H9 (cell line): ENCODE results near the gene STIM2. TPM values are rescaled to one million over a fixed set of nuclear protein-coding genes. Genes with fewer than 3 reads are reported as not detected.

Experiments
- DNase-seq: peaks from one replicate; pipeline ENCODE4 v3.0.0-alpha.2; 2017
- H2AFZ ChIP-seq: one replicate; pipeline ENCODE4 v1.6.1; 2013; ENCODE audit warnings: mild to moderate bottlenecking, low read length, control low read depth, moderate library complexity
- H2AK5ac ChIP-seq: 2 replicates; pipeline ENCODE4 v1.6.1; 2013; ENCODE audit warnings: low read length, control low read depth, mixed read lengths; ENCODE audit not compliant: insufficient read length
- H2BK120ac ChIP-seq: one replicate; pipeline ENCODE4 v1.6.1; 2013; ENCODE audit warnings: low read depth, mild to moderate bottlenecking, low read length, control low read depth, inconsistent platforms; ENCODE audit not compliant: poor library complexity, severe bottlenecking
- H2BK12ac ChIP-seq: 2 replicates; pipeline ENCODE4 v1.6.1; 2013; ENCODE audit warnings: low read length, control low read depth, mixed read lengths, low read depth; ENCODE audit not compliant: insufficient read length
- H2BK15ac ChIP-seq: 2 replicates; pipeline ENCODE4 v1.6.1; 2013; ENCODE audit warnings: low read depth, low read length, control low read depth
- H2BK20ac ChIP-seq: one replicate; pipeline ENCODE4 v1.6.1; 2013; ENCODE audit warnings: low read depth, mild to moderate bottlenecking, low read length, control low read depth, inconsistent platforms; ENCODE audit not compliant: poor library complexity, severe bottlenecking
- H2BK5ac ChIP-seq: 2 replicates; pipeline ENCODE4 v1.6.1; 2013; ENCODE audit warnings: low read length, control low read depth, mixed read lengths; ENCODE audit not compliant: insufficient read length
- H3K14ac ChIP-seq: 2 replicates; pipeline ENCODE4 v1.6.1; 2013; ENCODE audit warnings: low read length, control low read depth; ENCODE audit not compliant: insufficient read depth
- H3K18ac ChIP-seq: 2 replicates; pipeline ENCODE4 v1.6.1; 2013; ENCODE audit warnings: low read depth, mild to moderate bottlenecking, mixed read lengths, low read length, control low read depth; ENCODE audit not compliant: insufficient read length
- H3K23ac ChIP-seq: 2 replicates; pipeline ENCODE4 v1.6.1; 2013; ENCODE audit warnings: low read length, control low read depth, mixed read lengths, low read depth; ENCODE audit not compliant: insufficient read length
- H3K23me2 ChIP-seq: 2 replicates; pipeline ENCODE4 v1.6.1; 2013; ENCODE audit warnings: low read depth, mild to moderate bottlenecking, mixed read lengths, low read length, control low read depth; ENCODE audit not compliant: insufficient read length, poor library complexity, severe bottlenecking
- H3K27ac ChIP-seq: 2 replicates; pipeline ENCODE4 v1.5.1; 2013; ENCODE audit warnings: low read length, control low read depth, mixed read lengths, low read depth; ENCODE audit not compliant: insufficient read length
- H3K27me3 ChIP-seq: 2 replicates; pipeline ENCODE4 v1.6.1; 2013; ENCODE audit warnings: low read length, control low read depth, inconsistent platforms; ENCODE audit not compliant: insufficient read depth
- H3K4ac ChIP-seq: 2 replicates; pipeline ENCODE4 v1.6.1; 2013; ENCODE audit warnings: low read depth, mild to moderate bottlenecking, control low read depth, inconsistent platforms, low read length, moderate library complexity
- H3K4me1 ChIP-seq: 2 replicates; pipeline ENCODE4 v1.6.1; 2013; ENCODE audit warnings: low read length, control low read depth, inconsistent platforms; ENCODE audit not compliant: insufficient read depth
- H3K4me2 ChIP-seq: 2 replicates; pipeline ENCODE4 v1.6.1; 2013; ENCODE audit warnings: low read length, control low read depth, mixed read lengths; ENCODE audit not compliant: insufficient read length, insufficient read depth
- H3K56ac ChIP-seq: 2 replicates; pipeline ENCODE4 v1.6.1; 2013; ENCODE audit warnings: low read depth, mild to moderate bottlenecking, mixed read lengths, low read length, control low read depth; ENCODE audit not compliant: insufficient read length
- H3K79me1 ChIP-seq: 2 replicates; pipeline ENCODE4 v1.6.1; 2013; ENCODE audit warnings: low read depth, mild to moderate bottlenecking, moderate library complexity, low read length, control low read depth, inconsistent platforms; ENCODE audit not compliant: insufficient read depth, poor library complexity, severe bottlenecking
- H3K79me2 ChIP-seq: 2 replicates; pipeline ENCODE4 v1.6.1; 2013; ENCODE audit warnings: low read length, control low read depth, inconsistent platforms; ENCODE audit not compliant: insufficient read depth
- H3K9ac ChIP-seq: 2 replicates; pipeline ENCODE4 v1.6.1; 2013; ENCODE audit warnings: low read length, control low read depth, mixed read lengths; ENCODE audit not compliant: insufficient read length; ENCODE audit errors: extremely low read depth
- H3K9me3 ChIP-seq: one replicate; pipeline ENCODE4 v1.6.1; 2013; ENCODE audit warnings: low read depth, low read length, inconsistent platforms; ENCODE audit not compliant: control insufficient read depth
- H3T11ph ChIP-seq: one replicate; pipeline ENCODE4 v1.6.1; 2013; ENCODE audit warnings: mild to moderate bottlenecking, low read length, control low read depth, inconsistent platforms
- H4K20me1 ChIP-seq: one replicate; pipeline ENCODE4 v1.6.1; 2013; ENCODE audit not compliant: control insufficient read depth, insufficient read length, insufficient read depth
- H4K5ac ChIP-seq: 2 replicates; pipeline ENCODE4 v1.6.1; 2013; ENCODE audit warnings: low read depth, mild to moderate bottlenecking, mixed read lengths, low read length, control low read depth; ENCODE audit not compliant: insufficient read length
- H4K8ac ChIP-seq: replicated peaks from 2 replicates; pipeline ENCODE4 v1.6.1; 2013; ENCODE audit warnings: low read length, control low read depth, mixed read lengths, low read depth; ENCODE audit not compliant: insufficient read length
- H4K91ac ChIP-seq: 2 replicates; pipeline ENCODE4 v1.6.1; 2013; ENCODE audit warnings: low read depth, mild to moderate bottlenecking, moderate library complexity, mixed read lengths, low read length, control low read depth; ENCODE audit not compliant: insufficient read length
- H3K27ac Mint-ChIP-seq, 3 experiments: 2 replicates in 2 of 3; 3 replicates in 1 of 3; pipeline ENCODE4 v1.8.0; 2020 to 2021; ENCODE audit warnings: mixed read lengths in 3 of 3, mild to moderate bottlenecking in 1 of 3, moderate library complexity in 1 of 3
- H3K27me3 Mint-ChIP-seq: 2 replicates; pipeline ENCODE4 v1.8.0; 2021; ENCODE audit warnings: low read depth, mild to moderate bottlenecking, moderate library complexity, mixed read lengths
- H3K36me3 Mint-ChIP-seq, 3 experiments: 2 replicates in 2 of 3; 3 replicates in 1 of 3; pipeline ENCODE4 v1.8.0; 2020 to 2021; ENCODE audit warnings: low read depth in 3 of 3, mixed read lengths in 3 of 3; ENCODE audit not compliant: insufficient read depth in 1 of 3
- H3K4me1 Mint-ChIP-seq, 2 experiments: 2 replicates each; pipeline ENCODE4 v1.8.0; 2020; ENCODE audit warnings: mixed read lengths in 2 of 2
- H3K4me3 Mint-ChIP-seq, 2 experiments: 2 replicates in 1 of 2; 3 replicates in 1 of 2; pipeline ENCODE4 v1.8.0; 2020 to 2021; ENCODE audit warnings: mild to moderate bottlenecking in 2 of 2, mixed read lengths in 2 of 2, moderate library complexity in 1 of 2
- H3K9me3 Mint-ChIP-seq, 2 experiments: 2 replicates in 1 of 2; 3 replicates in 1 of 2; pipeline ENCODE4 v1.8.0; 2020; ENCODE audit warnings: mild to moderate bottlenecking in 2 of 2, mixed read lengths in 2 of 2, moderate library complexity in 1 of 2
- WGBS: extraction: QIAGEN DNeasy Blood & Tissue Kit; methylation state at CpG from one replicate; pipeline ENCODE4 v1.1.7; 2013; ENCODE audit warnings: missing lambda C conversion rate, low lambda C conversion rate, mixed read lengths; ENCODE audit not compliant: insufficient read length; ENCODE audit errors: extremely low coverage; 5-methylcytosine and 5-hydroxymethylcytosine counted together
- total RNA-seq: library from RNA; stranded (reverse); gene quantifications from 2 replicates; pipeline ENCODE4 v1.2.1, GENCODE V29; 2021
- TF ChIP-seq, protein P1 (sequence below): fragments of 200-600 bp; sonication (generic); conservative IDR thresholded peaks from 3 replicates; pipeline ENCODE4 v1.8.0; 2021; ENCODE audit warnings: antibody characterized with exemption, mild to moderate bottlenecking

STIM2 gene
- total RNA-seq, 1 experiment from 2014 or later: 26.2 TPM

DNA sequence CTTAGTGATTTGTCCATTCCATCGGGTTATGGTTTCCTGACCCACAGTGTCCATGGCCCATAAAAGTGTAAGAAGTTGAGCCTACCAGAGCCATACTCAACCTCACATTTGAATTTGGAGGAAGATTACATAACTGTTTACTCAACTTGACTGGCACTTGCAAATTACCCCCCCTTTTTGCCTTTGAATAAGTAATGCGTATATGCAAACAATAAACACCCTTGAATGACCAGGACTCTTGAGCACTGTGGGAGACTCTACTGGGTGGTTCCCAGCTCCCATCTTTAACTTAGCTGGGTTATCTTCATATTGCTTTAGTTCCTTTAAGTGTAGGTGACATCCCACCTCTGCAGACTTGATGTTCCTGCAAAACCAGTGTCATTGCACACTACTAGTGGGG, 30.6 kb upstream of the STIM2 start:
- no peak overlapping the region for H2BK15ac ChIP-seq
- no peak overlapping the region for H2BK20ac ChIP-seq
- no peak overlapping the region for H3K4me2 ChIP-seq
- no peak overlapping the region for H4K91ac ChIP-seq
- H3K23me2 ChIP-seq: no peaks in the 10 kb centered on the region
- no peak overlapping the region for H4K8ac ChIP-seq
- H3K14ac ChIP-seq: no peak overlapping the region
- no peak overlapping the region for H4K5ac ChIP-seq
- Mint-ChIP-seq H3K36me3 (no peaks in the 10 kb centered on the region; a peak in 1 of 7 replicates), H3K27ac (no peak overlapping the region), H3K4me3 (no peak overlapping the region), H3K9me3 (no peaks in the 10 kb centered on the region), H3K4me1 (peaks cover 13 to 16% of the 10 kb centered on the region in 2 experiments), H3K27me3 (no peaks in the 10 kb centered on the region)
- H3K4ac ChIP-seq: no peak overlapping the region
- H3K9ac ChIP-seq: no peak overlapping the region
- no peaks in the 10 kb centered on the region for H3K27me3 ChIP-seq
- H3K9me3 ChIP-seq: no peaks in the 10 kb centered on the region
- H3T11ph ChIP-seq: no peak overlapping the region
- no peak overlapping the region for H3K23ac ChIP-seq
- no peaks in the 10 kb centered on the region for H4K20me1 ChIP-seq
- 0 out of 2 replicates have a peak, but pooled peaks cover 2% of the 10 kb centered on the region for H3K79me2 ChIP-seq
- no peak for DNase-seq
- H3K27ac ChIP-seq: no peak overlapping the region
- H2AK5ac ChIP-seq: no peak overlapping the region
- no peak overlapping the region for H2BK12ac ChIP-seq
- H2BK120ac ChIP-seq: no peak overlapping the region
- H3K79me1 ChIP-seq: no peaks in the 10 kb centered on the region
- TF ChIP-seq, protein P1, sequence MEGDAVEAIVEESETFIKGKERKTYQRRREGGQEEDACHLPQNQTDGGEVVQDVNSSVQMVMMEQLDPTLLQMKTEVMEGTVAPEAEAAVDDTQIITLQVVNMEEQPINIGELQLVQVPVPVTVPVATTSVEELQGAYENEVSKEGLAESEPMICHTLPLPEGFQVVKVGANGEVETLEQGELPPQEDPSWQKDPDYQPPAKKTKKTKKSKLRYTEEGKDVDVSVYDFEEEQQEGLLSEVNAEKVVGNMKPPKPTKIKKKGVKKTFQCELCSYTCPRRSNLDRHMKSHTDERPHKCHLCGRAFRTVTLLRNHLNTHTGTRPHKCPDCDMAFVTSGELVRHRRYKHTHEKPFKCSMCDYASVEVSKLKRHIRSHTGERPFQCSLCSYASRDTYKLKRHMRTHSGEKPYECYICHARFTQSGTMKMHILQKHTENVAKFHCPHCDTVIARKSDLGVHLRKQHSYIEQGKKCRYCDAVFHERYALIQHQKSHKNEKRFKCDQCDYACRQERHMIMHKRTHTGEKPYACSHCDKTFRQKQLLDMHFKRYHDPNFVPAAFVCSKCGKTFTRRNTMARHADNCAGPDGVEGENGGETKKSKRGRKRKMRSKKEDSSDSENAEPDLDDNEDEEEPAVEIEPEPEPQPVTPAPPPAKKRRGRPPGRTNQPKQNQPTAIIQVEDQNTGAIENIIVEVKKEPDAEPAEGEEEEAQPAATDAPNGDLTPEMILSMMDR: no peak
- no peak overlapping the region for H2AFZ ChIP-seq
- H2BK5ac ChIP-seq: no peak overlapping the region
- no peak overlapping the region for H3K18ac ChIP-seq
- H3K4me1 ChIP-seq: peaks cover 11% of the 10 kb centered on the region
- no CpG with 5 or more reads among the region's 2 CpGs for WGBS
- H3K56ac ChIP-seq: no peak overlapping the region
